Activated CD8-positive, alpha-beta T cell treated with anti-CD3 and anti-CD28 coated beads, Interleukin-2, amount 10 ng/mL, durations not matched to agents 7 days and 5 days (primary cell): ENCODE results near the gene AGT. TPM values are rescaled to one million over a fixed set of nuclear protein-coding genes. Genes with fewer than 3 reads are reported as not detected.
"Not testable (repeated sequence)": the region's sequence is repeated elsewhere in the genome, so short reads cannot be mapped to it uniquely, and the experiment has no call there.

Experiments used
- ATAC-seq: fragments of 150-1000 bp; cut with Tn5 transposase; one replicate; pipeline ENCODE4 v1.10.0; 2021; ENCODE audit warnings: moderate library complexity
- CTCF ChIA-PET: fragments of 350-600 bp; sonication (Branson Sonifier 250); formaldehyde crosslinking; loops from one replicate; lab custom pipeline; 2021; ENCODE audit warnings: antibody characterized with exemption; lab: Charles Lee
- POLR2A ChIA-PET: fragments of 350-600 bp; sonication (Branson Sonifier 250); formaldehyde crosslinking; loops from one replicate; lab custom pipeline; 2021; ENCODE audit warnings: antibody characterized with exemption; lab: Charles Lee
- DNase-seq: peaks from one replicate; pipeline ENCODE4 v3.0.0-alpha.2; 2020
- H3K27ac Mint-ChIP-seq: one replicate; pipeline ENCODE4 v1.8.0; 2021; ENCODE audit warnings: mild to moderate bottlenecking, mixed read lengths
- H3K27me3 Mint-ChIP-seq: one replicate; pipeline ENCODE4 v1.8.0; 2021; ENCODE audit warnings: low read depth, mixed read lengths
- H3K36me3 Mint-ChIP-seq: one replicate; pipeline ENCODE4 v1.8.0; 2021; ENCODE audit warnings: low read depth, mixed read lengths
- H3K4me1 Mint-ChIP-seq: one replicate; pipeline ENCODE4 v1.8.0; 2021; ENCODE audit warnings: low read depth, mixed read lengths
- H3K4me3 Mint-ChIP-seq: one replicate; pipeline ENCODE4 v1.8.0; 2021; ENCODE audit warnings: mild to moderate bottlenecking, mixed read lengths
- H3K9me3 Mint-ChIP-seq: one replicate; pipeline ENCODE4 v1.8.0; 2022; ENCODE audit warnings: mixed read lengths; ENCODE audit not compliant: insufficient read depth
- total RNA-seq, 2 experiments: library from RNA; stranded (reverse); gene quantifications; one replicate each; pipeline ENCODE4 v1.2.3, GENCODE V29; 2021

The AGT gene
- total RNA-seq, 2 experiments from 2014 or later: not detected

DNA sequence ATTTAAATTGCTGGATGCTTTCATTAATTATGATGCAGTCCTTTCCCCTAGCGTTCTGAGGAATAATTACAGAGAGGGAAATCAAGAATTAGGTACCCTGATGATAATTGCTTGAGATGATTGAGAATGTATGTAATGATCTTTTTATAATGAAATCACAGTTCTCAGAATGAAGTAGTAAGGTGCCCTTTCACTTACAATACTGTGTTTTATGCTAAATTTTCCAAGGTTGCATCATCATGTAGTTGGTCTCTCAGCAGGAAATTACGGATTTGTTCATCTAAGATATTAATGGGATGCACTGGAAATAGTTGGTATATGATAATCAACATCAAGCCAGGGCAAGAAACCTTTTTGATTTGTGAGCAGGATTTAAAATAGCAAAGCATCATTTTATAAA is 34.1 kb downstream of the AGT start:
- no peak overlapping the region for H3K27ac Mint-ChIP-seq
- peaks cover 45% of the 10 kb centered on the region for H3K36me3 Mint-ChIP-seq
- no peak overlapping the region for H3K4me3 Mint-ChIP-seq
- DNase-seq: no peak
- ATAC-seq: no peak
- peaks cover 9% of the 10 kb centered on the region for H3K4me1 Mint-ChIP-seq
- ChIA-PET CTCF (interaction anchor here (1.0 kb wide), 1 partner anchor 37 kb away, joined by 3 read pairs; no protein-coding TSS in a partner anchor), POLR2A (no interaction called here)
- no peaks in the 10 kb centered on the region for H3K9me3 Mint-ChIP-seq
- H3K27me3 Mint-ChIP-seq: no peaks in the 10 kb centered on the region

DNA sequence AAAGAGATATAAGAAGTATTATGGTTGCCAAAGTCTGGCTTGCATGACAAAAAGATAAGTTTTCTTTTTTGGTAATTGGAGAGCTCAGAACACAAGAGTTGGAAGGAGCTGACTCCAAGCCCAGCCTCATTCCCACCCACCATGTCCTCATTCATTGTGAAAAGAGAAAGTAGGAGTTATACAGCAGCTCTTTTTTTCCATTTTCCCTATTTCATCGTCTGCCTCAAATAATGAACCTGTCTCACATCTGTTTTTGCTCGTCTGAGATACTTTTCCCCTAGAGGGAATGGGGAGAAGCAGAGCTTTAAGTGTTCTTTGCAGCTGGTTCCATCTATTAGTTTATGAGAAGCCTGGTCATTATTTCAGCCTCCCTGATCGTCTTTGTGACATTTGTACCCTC is 34.7 kb downstream of the AGT start:
- ChIA-PET POLR2A (no interaction called here), CTCF (no interaction called here)
- H3K9me3 Mint-ChIP-seq: no peaks in the 10 kb centered on the region
- no peaks in the 10 kb centered on the region for H3K27me3 Mint-ChIP-seq
- DNase-seq (no peak), ATAC-seq (no peak)
- H3K4me3 Mint-ChIP-seq: no peak overlapping the region
- H3K4me1 Mint-ChIP-seq: peaks cover 9% of the 10 kb centered on the region
- no peak overlapping the region for H3K27ac Mint-ChIP-seq
- peaks cover 42% of the 10 kb centered on the region for H3K36me3 Mint-ChIP-seq

DNA sequence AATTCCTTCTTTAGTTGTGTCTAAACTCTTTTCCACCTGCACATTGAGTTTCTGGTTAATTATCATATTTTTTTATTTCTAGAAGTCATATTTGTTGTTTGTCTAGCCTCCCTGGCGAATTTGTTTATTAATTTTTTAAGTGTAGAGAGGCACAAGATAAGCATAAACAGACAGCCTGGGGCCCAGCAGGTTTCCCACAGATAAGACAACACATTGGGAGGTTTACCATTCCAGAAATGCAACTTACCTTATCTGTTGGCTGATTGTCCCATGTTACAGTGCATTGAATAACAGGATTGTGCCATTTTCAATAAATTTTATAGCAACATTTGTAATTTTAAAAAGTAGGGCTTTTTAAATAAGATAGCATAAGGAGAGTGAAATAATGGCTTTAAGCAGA is 36.7 kb downstream of the AGT start:
- ChIA-PET POLR2A (no interaction called here), CTCF (no interaction called here)
- Mint-ChIP-seq H3K27me3 (no peaks in the 10 kb centered on the region), H3K36me3 (peaks cover 47% of the 10 kb centered on the region), H3K4me3 (no peak overlapping the region), H3K9me3 (no peaks in the 10 kb centered on the region), H3K27ac (no peak overlapping the region), H3K4me1 (peaks cover 8% of the 10 kb centered on the region)
- ATAC-seq: no peak
- DNase-seq: no peak

DNA sequence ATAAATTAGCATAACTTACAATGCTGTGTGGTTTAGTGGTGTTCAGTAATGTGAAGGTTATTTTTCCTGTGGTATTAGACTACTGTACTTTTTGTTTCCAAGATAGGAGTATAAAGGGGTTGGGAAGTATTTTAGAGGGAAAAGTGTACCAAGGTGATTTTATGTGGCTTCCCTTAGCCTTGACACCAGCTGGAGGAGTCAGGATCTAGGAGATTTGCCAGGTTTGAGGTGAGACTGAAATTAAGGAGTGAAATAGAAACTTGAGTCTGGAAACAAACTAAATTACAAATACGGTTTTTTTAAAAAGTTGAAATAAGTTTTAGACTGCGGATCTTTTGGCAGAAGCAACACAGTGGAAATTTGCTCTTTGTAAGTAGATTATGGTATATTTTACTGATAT is 39.3 kb downstream of the AGT start:
- ATAC-seq (no peak), DNase-seq (no peak)
- POLR2A ChIA-PET: no interaction called here
- no peaks in the 10 kb centered on the region for H3K27me3 Mint-ChIP-seq
- H3K36me3 Mint-ChIP-seq: peaks cover 44% of the 10 kb centered on the region
- no peaks in the 10 kb centered on the region for H3K9me3 Mint-ChIP-seq
- no peak overlapping the region for H3K4me3 Mint-ChIP-seq
- CTCF ChIA-PET: interaction anchor here (2.0 kb wide), 1 partner anchor 33 kb away, joined by 5 read pairs; no protein-coding TSS in a partner anchor
- H3K27ac Mint-ChIP-seq: no peak overlapping the region
- H3K4me1 Mint-ChIP-seq: no peaks in the 10 kb centered on the region

DNA sequence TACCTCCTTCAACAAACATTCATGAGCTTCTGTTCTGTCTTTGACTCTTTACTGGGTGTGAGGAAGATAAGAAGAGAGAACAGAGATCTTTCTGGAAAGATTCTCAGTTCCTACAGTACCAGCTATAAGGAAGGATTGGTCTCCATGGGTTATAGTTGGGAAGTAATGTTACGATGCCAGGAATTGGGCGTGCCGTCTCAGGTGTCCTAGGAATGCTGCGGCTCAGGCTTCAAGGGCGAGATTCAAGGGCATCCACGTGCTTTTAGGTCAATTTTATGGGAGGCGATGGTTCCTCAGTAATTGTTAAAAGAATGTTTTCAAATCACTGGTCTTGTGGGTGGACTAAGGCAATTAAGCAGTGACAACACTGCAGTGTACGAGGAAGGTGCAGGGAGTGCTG is 44.4 kb downstream of the AGT start:
- POLR2A ChIA-PET: no interaction called here

DNA sequence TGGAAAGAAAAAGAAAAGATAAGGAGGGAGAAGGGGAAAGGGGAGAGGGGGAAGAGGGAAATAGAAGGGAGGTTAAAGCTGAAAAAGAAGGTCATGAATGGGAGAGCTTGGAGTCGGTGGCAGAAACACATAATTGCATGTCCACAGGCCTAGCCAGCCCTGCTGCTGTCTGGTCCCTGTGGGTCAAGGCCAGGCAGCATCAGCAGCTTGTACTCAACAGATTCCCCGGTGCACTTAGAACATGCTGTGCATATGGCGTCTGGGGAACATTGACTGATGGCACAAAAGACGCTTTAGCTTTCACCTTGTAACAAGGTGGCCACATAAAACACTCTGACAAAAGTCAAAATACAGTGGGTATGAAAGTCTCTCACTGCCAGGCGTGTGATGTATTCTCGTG is 45.7 kb downstream of the AGT start:
- no peak overlapping the region for H3K27ac Mint-ChIP-seq
- ChIA-PET POLR2A (no interaction called here), CTCF (interaction anchor here (3.6 kb wide), 1 partner anchor 26 kb away, joined by 13 read pairs; the partner anchor contains the start of gene COG2)
- no peak for ATAC-seq
- H3K36me3 Mint-ChIP-seq: peaks cover 48% of the 10 kb centered on the region
- H3K9me3 Mint-ChIP-seq: no peaks in the 10 kb centered on the region
- H3K4me1 Mint-ChIP-seq: no peaks in the 10 kb centered on the region
- H3K4me3 Mint-ChIP-seq: no peak overlapping the region
- DNase-seq: no peak
- no peaks in the 10 kb centered on the region for H3K27me3 Mint-ChIP-seq

More for the DNA sequence above, 44.4 kb downstream of the AGT start:
- DNase-seq (no peak), ATAC-seq (no peak)
- CTCF ChIA-PET: no interaction called here
- Mint-ChIP-seq H3K27ac (no peak overlapping the region), H3K4me3 (no peak overlapping the region), H3K27me3 (no peaks in the 10 kb centered on the region), H3K36me3 (peaks cover 47% of the 10 kb centered on the region), H3K9me3 (no peaks in the 10 kb centered on the region), H3K4me1 (no peaks in the 10 kb centered on the region)

DNA sequence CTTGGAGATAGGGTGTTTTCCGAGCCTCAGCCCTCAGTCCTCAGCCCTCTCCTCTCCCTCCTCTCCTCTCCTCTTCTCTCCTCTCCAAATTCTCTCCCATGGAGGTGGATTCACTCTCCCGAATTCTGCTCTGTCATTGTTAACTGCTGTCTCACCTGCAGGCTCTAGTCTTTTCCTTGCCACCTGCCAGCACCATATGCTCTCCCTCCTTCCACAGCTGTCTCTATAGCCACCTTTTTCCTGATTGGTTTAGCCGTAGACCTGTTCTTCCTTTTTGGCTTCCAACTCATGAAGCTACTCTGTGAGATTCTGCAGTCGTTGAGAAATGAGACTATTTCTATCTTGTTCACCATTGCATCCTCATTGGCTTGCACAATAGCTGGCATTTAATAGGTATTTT is 51.9 kb downstream of the AGT start:
- Mint-ChIP-seq H3K4me1 (no peaks in the 10 kb centered on the region), H3K4me3 (no peak overlapping the region), H3K9me3 (no peaks in the 10 kb centered on the region), H3K36me3 (peaks cover 44% of the 10 kb centered on the region), H3K27me3 (no peaks in the 10 kb centered on the region), H3K27ac (no peak overlapping the region)
- ChIA-PET CTCF (interaction anchor here (0.9 to 1.5 kb wide), 2 partner anchors 11 to 19 kb away, joined by 4 read pairs; no protein-coding TSS in a partner anchor), POLR2A (no interaction called here)
- no peak for DNase-seq
- no peak for ATAC-seq

DNA sequence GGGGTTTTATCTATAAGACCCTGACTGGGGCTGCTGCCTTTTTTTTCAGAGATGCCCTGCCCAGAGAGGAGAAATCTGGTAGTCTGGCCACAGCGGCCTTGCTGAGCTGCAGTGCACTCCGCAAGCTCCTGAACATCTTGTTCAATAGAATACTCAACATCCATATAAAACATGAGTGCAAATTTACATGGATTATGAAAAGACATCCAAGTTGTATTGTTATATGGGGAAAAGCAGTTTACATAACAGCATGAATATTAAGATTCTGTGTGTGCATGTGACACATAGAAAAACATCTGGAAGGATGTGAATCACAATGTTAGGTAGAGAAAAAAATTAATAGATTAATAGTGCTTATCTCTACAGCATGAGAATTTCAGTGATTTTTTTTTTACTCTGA is 55.2 kb downstream of the AGT start:
- POLR2A ChIA-PET: no interaction called here
- Mint-ChIP-seq H3K27me3 (no peaks in the 10 kb centered on the region), H3K36me3 (peaks cover 20% of the 10 kb centered on the region), H3K9me3 (no peaks in the 10 kb centered on the region), H3K27ac (no peak overlapping the region), H3K4me3 (no peak overlapping the region), H3K4me1 (peaks cover 3% of the 10 kb centered on the region)
- CTCF ChIA-PET: no interaction called here
- DNase-seq (no peak), ATAC-seq (no peak)

DNA sequence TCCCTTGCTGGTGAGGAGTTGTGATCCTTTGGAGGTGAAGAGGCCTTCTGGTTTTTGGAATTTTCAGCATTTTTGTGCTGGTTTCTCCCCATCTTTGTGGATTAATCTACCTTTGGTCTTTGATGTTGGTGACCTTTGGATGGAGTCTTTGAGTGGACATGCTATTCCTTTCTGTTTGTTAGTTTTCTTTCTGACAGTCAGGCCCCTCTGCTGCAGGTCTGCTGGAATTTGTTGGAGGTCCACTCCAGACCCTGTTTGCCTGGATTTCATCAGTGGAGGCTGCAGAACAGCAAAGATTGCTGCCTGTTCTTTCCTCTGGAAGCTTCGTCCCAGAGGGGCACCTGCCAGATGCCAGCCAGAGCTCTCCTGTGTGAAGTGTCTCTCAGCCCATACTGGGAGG is 55.8 kb downstream of the AGT start:
- H3K4me1 Mint-ChIP-seq, H3K4me3 Mint-ChIP-seq, CTCF ChIA-PET, ATAC-seq, H3K27me3 Mint-ChIP-seq, DNase-seq, H3K9me3 Mint-ChIP-seq, POLR2A ChIA-PET, H3K27ac Mint-ChIP-seq: not testable (repeated sequence)
- peaks cover 21% of the 10 kb centered on the region for H3K36me3 Mint-ChIP-seq

DNA sequence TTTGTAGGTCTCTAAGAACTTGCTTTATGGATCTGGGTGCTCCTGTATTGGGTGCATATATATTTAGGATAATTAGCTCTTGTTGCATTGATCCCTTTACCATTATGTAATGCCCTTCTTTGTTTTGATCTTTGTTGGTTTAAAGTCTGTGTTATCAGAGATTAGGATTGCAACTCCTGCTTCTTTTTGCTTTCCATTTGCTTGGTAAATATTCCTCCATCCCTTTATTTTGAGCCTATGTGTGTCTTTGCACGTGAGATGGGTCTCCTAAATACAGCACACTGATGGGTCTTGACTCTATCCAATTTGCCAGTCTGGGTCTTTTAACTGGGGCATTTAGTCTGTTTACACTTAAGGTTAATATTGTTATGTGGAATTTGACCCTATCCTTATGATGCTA is 57.2 kb downstream of the AGT start:
- H3K4me1 Mint-ChIP-seq, CTCF ChIA-PET, ATAC-seq, DNase-seq, H3K27ac Mint-ChIP-seq, H3K9me3 Mint-ChIP-seq, H3K4me3 Mint-ChIP-seq, H3K27me3 Mint-ChIP-seq: not testable (repeated sequence)
- H3K36me3 Mint-ChIP-seq: peaks cover 19% of the 10 kb centered on the region
- POLR2A ChIA-PET: interaction anchor here (0.6 kb wide), 1 partner anchor 17 kb away, joined by 3 read pairs; no protein-coding TSS in a partner anchor

Other genes with a start within 250 kb of the AGT start
- gene COG2, start 71.6 kb downstream of the AGT start, total RNA-seq: 10 to 100 TPM; 29.9 to 31.2 TPM
- gene CAPN9, start 33.3 kb upstream of the AGT start, total RNA-seq: not detected
- gene C1orf198, start 154.4 kb upstream of the AGT start, total RNA-seq: 1 to 10 TPM; 2.5 to 2.6 TPM